ENCODE data around the gene HSPB3.
"Not testable (repeated sequence)": the region's sequence is repeated elsewhere in the genome, so short reads cannot be mapped to it uniquely, and the experiment has no call there.

The HSPB3 gene

GRCh38 chr5:54455413-54456157, at the start of gene HSPB3:
Gene HSPB3 (plus strand): TSS chr5:54455699. CDS start chr5:54455790, 91 bp downstream.
- DNase-seq (ENCODE audit: extremely low spot score, insufficient read length, low read depth) (no peak), FAIRE-seq (no peak)

DNA sequence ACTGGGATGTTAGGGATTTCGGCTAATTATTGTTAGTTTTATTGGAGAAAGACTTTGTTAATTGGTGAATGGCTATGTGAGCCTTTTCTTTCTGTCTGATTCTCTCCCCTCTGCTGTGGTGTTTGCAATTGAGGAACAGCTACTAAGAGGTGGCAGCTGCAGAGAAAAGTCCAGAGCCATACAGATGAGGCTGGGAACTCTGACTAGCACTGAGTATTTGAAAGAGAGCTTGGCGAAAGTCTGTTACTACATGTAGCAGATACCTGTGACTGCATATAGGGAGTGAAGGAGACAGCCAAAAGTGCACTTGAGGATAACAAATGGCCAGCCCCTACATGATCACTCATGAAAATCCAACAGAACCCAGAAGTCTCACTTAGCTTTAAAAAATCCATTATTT, 44.3 kb upstream of the HSPB3 start:
- DNase-seq (ENCODE audit: extremely low spot score, insufficient read length, low read depth): no peak
- no peak for FAIRE-seq

GRCh38 chr5:54412913-54413312, 42.6 kb upstream of the HSPB3 start:
- no peak for FAIRE-seq
- DNase-seq (ENCODE audit: extremely low spot score, insufficient read length, low read depth): no peak

GRCh38 chr5:54415147-54415546, 40.4 kb upstream of the HSPB3 start:
- FAIRE-seq: no peak

GRCh38 chr5:54415896-54416601, 39.5 kb upstream of the HSPB3 start:
- no peak for DNase-seq (ENCODE audit: extremely low spot score, insufficient read length, low read depth)

More at GRCh38 chr5:54415147-54415546, 40.4 kb upstream of the HSPB3 start:
- DNase-seq (ENCODE audit: extremely low spot score, insufficient read length, low read depth): no peak

DNA sequence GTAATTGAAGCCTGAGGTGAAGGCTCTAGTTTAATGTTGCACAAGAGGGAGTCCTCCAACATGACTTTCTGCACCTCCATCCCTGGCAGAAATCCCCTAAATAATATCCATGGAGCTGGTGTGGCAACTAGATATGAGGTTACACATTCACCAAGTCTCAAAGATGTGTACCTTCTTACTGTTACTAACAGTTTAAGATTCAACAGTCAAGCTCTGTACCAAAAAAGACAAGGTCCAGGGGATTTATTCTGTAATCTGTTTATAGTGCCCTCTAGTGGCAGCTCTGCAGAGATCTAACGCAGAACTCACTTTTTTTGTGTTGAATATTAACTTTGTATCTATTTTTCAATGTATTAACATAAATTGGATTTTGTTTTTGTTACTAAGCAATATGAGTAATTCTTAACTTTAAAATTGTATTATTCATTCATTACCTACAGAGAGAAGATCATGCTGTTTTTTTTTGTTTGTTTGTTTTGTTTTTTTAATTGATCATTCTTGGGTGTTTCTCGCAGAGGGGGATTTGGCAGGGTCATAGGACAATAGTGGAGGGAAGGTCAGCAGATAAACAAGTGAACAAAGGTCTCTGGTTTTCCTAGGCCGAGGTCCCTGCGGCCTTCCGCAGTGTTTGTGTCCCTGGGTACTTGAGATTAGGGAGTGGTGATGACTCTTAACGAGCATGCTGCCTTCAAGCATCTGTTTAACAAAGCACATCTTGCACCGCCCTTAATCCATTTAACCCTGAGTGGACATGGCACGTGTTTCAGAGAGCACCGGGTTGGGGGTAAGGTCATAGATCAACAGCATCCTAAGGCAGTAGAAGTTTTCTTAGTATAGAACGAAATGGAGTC, 35.7 kb upstream of the HSPB3 start:
- DNase-seq (ENCODE audit: extremely low spot score, insufficient read length, low read depth): not testable (repeated sequence)
- FAIRE-seq: peak; percentile 83

More at GRCh38 chr5:54415896-54416601, 39.5 kb upstream of the HSPB3 start:
- no peak for FAIRE-seq

DNA sequence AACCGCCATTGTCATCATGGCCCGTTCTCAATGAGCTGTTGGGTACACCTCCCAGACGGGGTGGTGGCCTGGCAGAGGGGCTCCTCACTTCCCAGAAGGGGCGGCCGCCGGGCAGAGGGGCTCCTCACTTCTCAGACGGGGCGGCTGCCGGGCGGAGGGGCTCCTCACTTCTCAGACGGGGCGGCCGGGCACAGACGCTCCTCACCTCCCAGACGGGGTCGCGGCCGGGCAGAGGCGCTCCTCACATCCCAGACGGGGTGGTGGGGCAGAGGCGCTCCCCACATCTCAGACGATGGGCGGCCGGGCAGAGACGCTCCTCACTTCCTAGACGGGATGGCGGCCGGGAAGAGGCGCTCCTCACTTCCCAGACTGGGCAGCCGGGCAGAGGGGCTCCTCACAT, 35.0 kb upstream of the HSPB3 start:
- not testable (repeated sequence) for DNase-seq (ENCODE audit: extremely low spot score, insufficient read length, low read depth); FAIRE-seq

DNA sequence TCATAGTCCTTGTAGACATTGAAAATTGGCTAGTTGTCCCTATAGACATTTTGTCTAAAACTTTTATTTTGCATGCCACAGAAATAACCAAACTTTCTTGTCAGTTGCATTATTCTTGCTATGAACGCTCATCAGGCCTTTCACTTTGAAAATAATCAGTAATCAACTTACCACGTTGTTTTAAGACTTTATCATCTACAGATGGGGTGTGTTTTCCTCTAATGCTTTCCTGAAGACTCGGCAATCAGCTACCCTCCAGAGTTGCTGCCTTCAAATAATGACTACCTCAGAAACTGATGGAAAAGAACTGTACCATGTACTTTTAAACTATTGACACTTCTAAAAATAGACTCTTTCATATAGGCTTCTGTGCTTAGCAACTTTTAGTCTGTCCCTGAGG, 33.5 kb upstream of the HSPB3 start:
- FAIRE-seq: no peak
- no peak for DNase-seq (ENCODE audit: extremely low spot score, insufficient read length, low read depth)

- DNase-seq (ENCODE audit: extremely low spot score, insufficient read length, low read depth) (no peak), FAIRE-seq (no peak)
Measured at GRCh38 chr5:54425258-54425657, 30.2 kb upstream of the HSPB3 start.

GRCh38 chr5:54426209-54426608, 29.3 kb upstream of the HSPB3 start:
- DNase-seq (ENCODE audit: extremely low spot score, insufficient read length, low read depth) (no peak), FAIRE-seq (no peak)

GRCh38 chr5:54434650-54435049, 20.8 kb upstream of the HSPB3 start:
- not testable (repeated sequence) for FAIRE-seq; DNase-seq (ENCODE audit: extremely low spot score, insufficient read length, low read depth)

DNA sequence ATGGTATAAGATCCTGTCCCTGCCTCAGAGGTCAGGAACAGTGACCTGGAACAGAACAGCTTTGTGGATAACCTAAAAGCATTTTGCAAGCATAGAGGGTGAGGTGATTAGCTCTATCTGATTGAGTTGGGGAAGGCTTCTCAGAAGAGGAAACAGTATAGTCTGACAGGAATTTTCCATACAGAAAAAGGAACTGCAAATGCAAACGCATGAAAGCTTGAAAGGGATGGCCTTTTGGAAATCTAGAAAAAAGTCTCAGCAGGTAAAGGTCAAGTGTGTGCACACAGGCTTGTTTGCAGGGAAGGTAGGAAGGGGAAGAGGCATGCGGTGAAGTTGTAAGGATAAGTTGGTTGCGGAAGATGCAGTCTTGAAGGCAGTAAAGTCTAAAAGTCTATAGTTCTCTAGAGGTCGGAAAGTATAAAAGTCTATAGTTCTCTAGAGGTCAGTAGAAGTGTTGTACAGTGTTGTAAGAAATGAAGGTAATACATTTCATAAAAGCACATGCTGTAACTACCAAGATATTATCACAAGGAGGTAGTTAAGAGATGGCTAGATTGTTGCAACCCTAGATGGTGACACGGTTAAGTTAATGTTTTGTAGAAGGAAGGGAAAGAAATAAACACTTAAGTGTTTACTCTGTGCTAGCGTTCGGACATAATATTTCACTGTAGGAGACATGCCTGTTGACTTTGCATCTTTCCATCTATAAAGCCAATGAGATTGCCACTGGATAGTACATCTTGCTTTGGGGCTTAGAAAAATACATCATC, 16.7 kb upstream of the HSPB3 start:
- no peak for DNase-seq (ENCODE audit: extremely low spot score, insufficient read length, low read depth)
- FAIRE-seq: no peak

DNA sequence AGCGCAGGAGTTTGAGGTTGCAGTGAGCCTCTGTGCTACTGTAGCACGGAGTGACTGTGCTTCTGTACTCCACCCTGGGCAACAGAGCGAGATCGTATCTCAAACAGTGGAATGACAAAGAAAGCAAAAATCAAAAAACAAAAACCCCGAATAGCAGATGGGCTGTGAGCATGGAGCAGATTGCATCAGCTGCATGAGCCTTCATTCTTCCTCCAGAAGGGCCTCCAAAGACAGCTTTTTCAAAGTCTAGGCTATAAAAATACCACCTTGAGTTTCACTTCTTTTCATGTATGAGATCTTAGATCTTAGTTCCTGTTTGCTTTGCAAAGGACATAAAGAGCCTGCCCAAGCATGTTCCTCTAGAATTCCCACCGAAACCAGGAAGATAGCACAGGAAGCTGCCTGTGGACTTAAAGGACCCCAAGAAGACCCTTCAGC, 15.0 kb upstream of the HSPB3 start:
- peak; percentile 69 for FAIRE-seq
- DNase-seq (ENCODE audit: extremely low spot score, insufficient read length, low read depth): no peak

DNA sequence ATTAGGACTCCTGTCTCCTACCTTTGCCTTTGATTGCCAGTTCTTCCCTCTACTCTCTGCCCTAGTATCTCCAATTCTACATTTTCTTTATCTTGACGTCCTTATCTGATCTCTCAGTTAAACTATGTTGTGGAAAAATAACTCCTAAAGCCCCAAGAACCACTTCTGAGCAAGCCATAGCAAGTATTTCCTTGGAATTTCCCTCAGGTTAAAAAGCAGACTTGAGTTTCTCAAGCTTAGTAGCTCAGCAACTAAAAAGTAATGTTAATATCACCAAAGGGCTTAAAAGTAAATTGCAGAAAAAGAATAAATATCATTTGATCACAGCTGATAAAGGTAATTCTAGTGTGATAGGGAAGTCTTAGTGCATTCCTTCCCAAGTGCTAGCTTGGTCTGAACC, 13.2 kb upstream of the HSPB3 start:
- DNase-seq (ENCODE audit: extremely low spot score, insufficient read length, low read depth) (no peak), FAIRE-seq (no peak)

DNA sequence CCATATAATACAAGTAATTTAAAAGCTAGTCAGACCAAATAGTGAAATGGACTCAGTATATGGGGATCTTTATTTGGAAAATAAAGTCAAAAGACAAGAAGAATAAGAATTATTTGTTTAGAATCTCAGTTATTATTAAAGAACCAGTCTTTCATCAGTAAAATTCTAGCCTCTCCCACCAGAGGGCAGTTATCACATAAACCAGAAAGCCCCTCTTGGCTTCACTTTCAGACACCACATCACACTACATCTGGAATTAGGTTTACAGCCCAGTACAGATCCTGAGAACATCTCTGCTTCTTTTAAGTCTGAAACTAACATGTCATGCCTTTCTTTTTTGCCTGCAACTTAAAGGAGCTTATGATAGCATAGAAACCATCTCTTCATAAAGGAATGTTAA, 12.2 kb upstream of the HSPB3 start:
- FAIRE-seq (no peak), DNase-seq (ENCODE audit: extremely low spot score, insufficient read length, low read depth) (peak; percentile 7)

DNA sequence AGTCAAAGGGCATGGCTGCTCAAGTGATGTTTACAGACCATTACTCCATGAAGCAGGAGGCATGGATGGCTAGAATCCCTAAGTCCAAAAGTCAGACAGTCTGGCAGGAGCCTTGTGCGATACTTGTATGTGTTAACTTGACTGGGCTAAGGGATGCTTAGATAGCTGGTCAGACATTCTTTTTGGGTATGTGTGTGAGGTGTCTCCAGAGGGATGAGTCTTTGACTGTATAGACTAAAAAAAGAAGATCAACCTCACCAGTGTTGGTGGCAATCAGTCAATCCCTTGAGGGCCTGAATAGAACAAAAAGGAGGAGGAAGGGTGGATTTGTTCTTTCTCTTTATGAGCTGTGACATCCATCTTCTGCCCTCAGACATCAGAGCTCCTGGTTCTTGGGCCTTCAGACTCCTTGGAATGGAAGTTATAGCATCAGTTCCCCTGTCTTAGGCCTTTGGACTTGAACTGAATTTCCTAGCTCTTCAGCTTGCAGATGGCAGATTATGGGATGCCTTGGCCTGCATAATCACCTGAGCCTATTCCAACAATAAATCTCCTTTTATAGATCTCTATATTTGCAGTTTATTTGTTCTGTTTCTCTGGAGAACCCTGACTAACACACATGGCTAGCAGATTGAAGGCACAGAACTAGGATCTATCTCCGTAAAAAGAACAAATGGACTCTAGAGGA, 9.7 kb upstream of the HSPB3 start:
- FAIRE-seq (no peak), DNase-seq (ENCODE audit: extremely low spot score, insufficient read length, low read depth) (no peak)

DNA sequence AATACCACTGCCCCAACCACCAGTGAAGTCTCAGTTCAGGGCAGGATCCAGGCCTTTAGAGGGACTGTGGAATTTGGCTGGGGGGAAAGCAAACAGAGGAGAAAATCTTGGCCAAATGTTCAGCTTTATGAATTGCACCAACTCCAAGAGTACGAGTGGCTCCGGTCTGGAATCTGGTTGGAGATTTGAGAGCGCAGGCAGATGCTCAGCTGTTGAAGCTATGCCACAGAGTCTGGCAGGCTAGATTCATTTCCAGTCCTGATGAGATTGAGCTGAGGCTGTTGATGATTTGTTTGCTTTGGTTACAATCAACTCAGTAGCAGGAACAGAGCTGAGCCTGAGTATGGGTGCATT, 9.1 kb upstream of the HSPB3 start:
- no peak for FAIRE-seq

DNA sequence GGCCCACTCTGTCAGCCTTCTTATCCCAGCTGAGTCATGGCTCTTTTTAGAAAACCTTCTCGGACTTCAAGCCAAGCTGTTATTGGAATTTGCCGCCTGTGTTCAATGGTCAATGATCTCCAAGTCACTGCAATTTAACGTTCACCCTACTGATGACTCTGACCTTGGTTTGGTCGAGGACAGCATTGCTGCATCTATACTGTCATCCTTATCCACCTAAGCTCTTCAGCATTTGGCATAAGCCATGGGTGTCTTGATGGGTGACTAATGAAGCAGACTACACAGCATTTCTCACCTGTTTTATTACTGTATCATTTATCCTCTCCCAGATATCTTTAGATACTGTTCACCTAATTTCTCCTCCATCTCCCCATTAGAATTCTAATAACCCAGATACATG, 5.6 kb upstream of the HSPB3 start:
- no peak for FAIRE-seq

More for the DNA sequence above, 9.1 kb upstream of the HSPB3 start:
- no peak for DNase-seq (ENCODE audit: extremely low spot score, insufficient read length, low read depth)

DNA sequence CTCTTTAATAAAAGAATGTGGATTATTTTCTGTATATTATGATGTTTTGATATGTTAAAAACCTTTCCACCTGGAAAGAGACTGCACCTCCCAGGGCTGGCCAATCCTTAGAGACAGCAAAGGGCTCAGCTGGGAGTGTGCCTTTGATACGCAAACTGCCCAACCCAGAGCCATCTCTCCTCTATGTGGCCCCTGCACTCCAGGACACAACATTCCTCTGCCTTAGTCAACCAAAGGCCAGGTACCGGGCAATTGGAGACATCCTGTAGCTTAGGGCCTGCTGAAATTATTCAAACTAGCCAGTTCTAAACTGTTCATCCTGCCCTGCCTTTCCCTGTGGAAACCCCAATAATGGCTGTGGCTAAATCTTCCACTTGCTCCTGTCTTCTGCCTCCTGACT, 5.0 kb upstream of the HSPB3 start:
- FAIRE-seq: no peak
- DNase-seq (ENCODE audit: extremely low spot score, insufficient read length, low read depth): no peak

More for the DNA sequence above, 5.6 kb upstream of the HSPB3 start:
- no peak for DNase-seq (ENCODE audit: extremely low spot score, insufficient read length, low read depth)

Data from GM18507 (cell line).